Fibroblast of skin of left quadriceps (primary cell): ENCODE results near the gene MCF2L.
"Not testable (repeated sequence)": the region's sequence is repeated elsewhere in the genome, so short reads cannot be mapped to it uniquely, and the experiment has no call there.

Experiments
- DNase-seq, 2 experiments: peaks; one replicate each; pipeline ENCODE4 v3.0.0-alpha.2; 2013; ENCODE audit warnings: low read depth in 2 of 2

The MCF2L gene, protein sequence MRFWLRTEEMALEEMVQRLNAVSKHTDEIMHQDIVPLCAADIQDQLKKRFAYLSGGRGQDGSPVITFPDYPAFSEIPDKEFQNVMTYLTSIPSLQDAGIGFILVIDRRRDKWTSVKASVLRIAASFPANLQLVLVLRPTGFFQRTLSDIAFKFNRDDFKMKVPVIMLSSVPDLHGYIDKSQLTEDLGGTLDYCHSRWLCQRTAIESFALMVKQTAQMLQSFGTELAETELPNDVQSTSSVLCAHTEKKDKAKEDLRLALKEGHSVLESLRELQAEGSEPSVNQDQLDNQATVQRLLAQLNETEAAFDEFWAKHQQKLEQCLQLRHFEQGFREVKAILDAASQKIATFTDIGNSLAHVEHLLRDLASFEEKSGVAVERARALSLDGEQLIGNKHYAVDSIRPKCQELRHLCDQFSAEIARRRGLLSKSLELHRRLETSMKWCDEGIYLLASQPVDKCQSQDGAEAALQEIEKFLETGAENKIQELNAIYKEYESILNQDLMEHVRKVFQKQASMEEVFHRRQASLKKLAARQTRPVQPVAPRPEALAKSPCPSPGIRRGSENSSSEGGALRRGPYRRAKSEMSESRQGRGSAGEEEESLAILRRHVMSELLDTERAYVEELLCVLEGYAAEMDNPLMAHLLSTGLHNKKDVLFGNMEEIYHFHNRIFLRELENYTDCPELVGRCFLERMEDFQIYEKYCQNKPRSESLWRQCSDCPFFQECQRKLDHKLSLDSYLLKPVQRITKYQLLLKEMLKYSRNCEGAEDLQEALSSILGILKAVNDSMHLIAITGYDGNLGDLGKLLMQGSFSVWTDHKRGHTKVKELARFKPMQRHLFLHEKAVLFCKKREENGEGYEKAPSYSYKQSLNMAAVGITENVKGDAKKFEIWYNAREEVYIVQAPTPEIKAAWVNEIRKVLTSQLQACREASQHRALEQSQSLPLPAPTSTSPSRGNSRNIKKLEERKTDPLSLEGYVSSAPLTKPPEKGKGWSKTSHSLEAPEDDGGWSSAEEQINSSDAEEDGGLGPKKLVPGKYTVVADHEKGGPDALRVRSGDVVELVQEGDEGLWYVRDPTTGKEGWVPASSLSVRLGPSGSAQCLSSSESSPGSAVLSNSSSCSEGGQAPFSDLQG

DNA sequence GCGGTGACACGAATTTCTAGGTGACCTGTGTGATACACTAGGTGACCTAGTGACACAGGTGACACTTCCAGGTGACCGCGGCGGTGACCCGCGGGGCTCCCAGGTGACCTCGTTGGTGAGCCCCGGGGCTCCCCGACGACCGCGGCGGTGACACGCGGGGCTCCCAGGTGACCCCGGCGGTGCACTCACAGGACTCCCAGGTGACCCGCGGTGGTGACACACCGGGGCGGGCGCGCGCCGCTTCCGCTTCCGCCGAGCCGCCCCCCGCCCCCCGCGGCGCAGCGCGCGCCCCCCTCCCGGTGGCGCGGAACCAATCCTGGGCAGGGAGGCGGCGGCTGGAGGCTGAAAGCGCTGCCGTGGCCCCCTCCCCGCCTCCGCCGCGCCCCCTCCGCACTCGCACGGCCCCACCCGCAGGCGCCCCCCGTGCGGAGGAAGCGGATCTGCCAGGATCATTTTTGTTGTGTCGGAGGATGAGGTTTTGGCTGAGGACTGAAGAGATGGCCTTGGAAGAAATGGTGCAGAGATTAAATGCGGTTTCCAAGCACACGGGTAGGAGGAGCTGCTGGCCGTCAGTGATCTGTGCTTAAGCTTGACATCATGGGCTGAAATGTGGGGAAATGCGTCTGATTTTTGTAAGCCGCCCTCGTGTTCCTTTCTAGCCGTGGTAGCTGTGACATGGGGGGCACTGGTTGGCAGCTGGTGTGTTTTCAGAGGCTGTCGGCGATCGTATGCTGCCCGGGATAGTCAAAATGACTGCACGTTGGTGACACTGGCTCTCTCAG lies at the start of gene MCF2L:
Gene MCF2L (plus strand): TSS at position 305 of the 782 bp plus-strand sequence. CDS start 166 bp downstream, at position 471.
- no peak for DNase-seq

DNA sequence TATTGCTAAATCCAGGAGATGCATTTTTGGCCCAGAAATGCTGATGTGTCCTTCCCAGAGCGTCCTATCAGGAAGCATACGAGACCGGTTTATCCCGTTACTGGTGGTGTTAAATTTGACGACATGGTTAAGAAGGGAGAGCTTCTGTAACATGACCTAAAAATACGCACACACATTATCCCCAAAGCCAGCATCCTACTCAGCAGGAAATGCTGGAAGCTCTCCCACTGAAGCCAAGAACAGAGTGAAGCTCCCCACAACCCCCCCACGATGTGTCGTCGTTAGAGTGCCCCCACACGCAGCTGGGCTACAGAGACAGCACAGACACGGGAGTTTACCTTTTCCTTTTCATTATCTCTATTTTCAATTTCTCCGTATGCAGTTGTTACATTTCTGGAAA lies 45.1 kb upstream of the MCF2L start:
- no peak for DNase-seq

DNA sequence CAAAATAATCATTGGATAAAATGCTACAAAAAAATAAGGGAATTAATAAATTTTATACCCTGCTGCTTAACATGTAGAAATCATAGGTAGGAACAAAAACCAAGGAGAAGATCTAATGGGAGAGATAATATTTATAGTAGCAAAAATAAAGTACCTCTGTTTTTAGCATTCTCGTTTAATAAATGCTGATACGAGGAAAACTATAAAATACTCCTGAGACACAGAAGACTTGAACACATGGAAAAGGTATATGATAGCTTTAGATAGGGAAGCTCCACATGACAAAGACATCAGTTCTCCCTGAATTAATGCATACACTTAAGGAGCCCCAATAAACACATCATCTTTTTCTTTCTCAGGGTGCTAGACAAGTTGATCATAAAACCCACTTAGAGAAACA lies 44.6 kb upstream of the MCF2L start:
- DNase-seq: no peak

DNA sequence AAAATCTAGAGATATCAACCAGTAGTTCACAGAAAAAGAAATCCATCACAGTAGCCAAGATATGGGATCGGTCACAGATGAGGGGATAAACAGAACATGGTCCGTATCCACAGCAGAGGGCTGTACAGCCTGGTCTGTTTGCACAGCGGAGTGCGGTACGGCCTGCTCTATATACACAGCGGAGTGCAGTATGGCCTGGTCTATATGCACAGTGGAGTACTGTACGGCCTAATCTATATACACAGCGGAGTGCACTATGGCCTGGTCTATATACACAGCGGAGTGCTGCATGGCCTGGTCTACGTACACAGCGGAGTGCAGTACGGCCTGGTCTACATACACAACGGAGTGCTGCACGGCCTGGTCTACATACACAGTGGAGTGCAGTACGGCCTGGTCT lies 43.0 kb upstream of the MCF2L start:
- no peak for DNase-seq

DNA sequence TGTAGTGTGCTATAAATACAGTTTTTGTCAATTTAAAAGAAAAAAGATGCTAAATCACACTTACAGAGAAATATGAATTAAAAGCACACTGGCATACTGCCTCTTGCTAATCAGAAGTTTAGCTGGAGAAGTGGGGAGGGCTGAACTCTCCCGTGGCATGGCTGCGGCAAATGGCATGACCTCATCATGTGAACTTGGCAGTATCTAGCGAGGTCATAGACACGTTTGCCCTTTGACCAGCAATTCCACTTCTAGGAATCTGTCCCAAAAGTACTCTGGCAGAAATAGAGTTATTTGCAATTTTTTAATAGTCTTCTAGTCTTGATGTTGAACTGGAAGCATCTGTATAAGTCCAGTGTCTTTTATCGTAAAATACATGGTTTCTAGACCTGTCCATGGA lies 42.0 kb upstream of the MCF2L start:
- no peak for DNase-seq

DNA sequence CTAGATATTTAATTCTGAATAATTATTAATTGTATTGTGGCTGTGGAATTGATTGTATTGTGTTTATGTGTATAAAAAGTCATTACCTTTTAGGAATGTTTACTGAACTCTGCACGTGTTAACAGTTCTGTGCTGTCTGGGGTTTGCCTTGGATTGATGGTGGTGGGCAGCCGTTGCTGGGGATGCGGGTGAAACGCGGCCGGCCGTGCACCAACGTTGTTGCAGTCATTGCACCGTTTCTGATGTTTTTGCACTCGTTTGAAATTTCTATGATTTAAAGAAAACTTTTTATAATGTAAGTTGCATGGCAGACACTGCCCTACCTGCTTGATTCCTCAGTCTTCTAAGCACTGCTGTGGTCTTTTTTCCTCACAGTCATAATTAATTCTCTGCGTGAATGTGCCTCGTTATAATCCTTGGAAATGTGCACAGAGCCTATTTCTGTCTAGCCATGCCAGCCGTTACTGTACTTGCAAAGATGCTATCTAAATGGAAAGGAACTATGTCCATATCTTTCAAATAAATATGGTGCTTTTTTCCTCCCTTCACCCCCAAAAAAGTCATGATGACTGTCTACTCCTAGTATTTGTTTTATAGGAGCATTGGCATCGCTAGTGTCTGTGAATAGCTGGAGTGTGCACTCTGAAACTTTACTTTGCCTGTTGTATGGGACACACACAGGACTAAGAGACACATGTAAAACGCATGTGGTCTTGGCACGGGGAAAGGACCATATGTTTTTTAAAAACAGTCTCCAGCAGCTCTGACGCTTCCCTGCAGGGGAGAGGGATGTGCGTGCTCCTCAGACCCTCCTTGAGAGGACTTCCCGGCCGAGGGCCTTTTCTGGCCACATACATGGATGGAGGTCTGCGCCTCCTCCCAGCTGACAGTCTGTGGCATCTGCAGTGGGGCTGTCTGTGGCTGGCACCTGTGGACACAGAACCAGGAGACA lies 40.7 kb upstream of the MCF2L start:
- DNase-seq: no peak

DNA sequence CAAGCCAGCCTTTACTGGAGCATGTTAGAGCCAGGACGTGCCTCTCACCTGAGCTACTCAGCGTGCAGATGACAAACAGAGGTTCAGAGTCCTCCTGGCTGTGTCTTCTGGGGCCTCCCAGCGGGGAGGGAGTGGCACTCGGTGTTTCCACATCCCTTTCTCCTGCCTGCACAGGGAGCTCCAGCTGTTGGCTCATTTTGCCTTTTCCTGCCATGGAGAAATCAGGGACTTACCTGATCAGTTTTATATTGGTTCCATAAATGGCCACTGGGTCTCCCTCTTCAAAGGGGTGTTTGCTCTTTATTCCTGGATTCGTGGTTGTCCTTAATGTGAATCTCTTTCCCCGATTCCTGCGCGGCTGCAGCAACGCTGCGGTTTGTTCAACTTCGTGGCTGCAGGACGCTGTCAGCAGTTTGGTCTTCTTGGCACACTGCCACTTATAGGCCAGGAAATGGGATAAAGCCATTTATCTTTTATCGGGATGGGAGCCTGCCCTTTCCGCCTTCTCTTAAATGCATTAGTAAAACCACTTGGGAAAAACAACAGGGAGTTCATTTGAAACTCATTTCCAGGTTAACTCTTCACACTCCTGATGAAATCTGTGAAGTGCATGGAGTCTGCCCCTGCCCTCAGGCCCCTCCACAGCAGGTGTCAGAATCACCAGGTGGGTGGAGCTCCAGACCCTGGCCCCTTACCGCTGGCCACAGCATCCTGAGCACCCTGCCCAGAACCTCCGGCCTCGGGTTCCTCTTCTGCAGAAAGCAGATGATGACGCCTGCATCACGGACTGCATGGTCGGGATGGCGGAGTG lies 39.8 kb upstream of the MCF2L start:
- DNase-seq: peak; percentile 14 to 17

DNA sequence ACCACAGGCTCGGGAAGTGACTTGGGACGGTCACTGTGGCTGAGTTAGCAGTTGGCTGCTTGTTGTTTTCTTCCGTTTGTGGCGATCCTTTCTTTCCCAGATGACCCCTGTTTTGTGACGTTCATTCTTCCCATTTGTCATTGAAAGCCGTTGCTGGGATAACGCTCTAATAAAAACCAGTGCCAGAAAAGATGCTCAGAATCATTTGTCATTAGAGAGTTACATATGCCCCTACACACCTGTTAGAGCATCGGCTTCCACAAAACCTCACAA lies 39.3 kb upstream of the MCF2L start:
- no peak for DNase-seq

DNA sequence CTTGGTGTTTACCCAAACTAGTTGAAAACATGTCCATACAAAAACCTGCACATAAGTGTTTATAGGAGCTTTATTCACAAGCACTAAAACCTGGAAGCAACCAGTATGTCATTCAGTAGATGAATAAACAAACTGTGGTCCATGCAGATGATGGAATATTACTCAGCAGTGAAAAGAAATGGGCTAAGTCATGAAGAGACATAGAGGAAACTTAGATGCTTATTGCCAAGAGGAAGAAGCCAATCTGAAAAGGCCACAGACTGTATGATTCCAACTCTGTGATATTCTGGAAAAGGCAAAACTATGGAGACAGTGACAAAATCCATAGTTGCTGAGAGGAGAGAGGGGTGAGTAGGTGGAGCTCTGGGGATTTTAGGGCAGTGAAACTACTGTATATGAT lies 38.8 kb upstream of the MCF2L start:
- no peak for DNase-seq

DNA sequence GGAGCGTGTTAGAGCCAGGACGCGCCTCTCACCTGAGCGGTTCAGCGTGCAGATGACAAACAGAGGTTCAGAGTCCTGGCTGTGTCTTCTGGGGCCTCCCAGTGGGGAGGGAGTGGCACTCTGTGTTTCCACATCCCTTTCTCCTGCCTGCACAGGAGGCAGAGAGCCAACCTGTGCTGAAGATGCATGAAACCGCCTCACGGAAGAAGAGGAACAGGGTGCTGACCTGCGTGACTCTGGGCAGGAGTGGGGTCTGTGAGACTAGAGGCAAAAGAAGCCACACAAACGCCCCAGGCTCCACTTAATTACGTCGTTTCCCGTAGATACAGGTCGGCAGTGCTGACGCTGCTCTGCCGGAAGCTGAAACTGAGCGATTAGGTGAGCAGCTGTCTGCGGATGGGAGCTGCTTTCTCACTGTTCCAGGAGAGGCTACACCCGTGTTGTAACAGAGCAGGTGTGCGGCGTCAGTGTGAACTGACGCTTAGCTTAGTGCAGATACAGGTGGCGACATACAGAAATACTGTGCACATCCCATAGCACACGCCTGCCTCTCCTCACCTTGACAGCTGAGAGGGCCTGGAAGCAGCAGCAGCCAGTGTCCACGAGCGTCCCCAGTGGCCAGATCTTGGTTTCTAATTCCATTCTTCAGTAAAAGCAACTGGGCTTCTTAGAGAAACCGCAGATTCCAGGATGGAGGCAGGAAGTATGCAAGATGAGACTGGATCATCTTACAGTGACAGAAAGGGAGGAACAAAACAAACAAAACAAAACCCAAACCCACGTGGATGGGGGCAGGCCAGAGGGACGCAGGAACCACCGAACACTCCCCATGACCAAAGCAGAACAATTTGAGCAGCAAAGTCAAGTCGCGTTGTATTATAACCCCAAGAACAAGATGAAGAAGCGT lies 37.7 kb upstream of the MCF2L start:
- peak; percentile 37 to 44 for DNase-seq

DNA sequence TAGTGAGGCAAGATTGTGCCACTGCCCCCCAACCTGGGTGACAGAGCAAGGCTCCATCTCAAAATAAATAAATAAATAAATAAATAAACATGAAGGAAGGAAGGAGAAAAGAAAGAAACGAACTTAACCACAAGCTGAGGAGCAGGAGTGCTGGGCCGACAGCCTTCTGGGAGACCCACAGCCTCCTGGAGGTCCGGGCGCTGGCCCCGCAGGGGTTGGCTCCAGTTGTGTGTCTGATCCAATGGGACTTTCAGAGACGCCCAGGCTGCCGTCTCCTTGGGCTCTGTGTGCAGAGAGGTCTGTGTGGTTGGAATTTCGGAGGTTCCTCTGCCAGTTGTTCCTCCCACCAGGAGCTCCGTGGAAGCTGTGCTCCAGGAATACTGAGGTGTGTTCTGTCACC lies 36.0 kb upstream of the MCF2L start:
- no peak for DNase-seq

DNA sequence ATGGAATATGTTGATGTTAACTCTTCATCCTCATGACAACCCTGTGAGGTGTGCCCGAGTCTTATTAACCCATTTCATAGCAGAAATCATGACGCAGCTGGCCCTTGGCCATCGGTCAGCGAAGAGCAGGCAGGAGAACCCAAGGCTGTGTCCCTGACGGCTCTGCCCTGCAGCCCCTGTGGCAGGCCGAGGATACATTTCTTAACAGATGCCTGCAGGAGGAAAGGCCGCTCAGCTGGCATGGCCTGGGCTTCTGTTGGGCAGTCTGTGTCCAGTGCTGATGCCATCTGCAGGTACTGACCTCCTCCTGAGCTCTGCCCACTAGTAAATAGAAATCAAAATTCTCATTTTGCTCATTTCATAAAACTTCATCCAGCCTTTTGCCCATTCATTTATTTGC lies 35.4 kb upstream of the MCF2L start:
- no peak for DNase-seq

DNA sequence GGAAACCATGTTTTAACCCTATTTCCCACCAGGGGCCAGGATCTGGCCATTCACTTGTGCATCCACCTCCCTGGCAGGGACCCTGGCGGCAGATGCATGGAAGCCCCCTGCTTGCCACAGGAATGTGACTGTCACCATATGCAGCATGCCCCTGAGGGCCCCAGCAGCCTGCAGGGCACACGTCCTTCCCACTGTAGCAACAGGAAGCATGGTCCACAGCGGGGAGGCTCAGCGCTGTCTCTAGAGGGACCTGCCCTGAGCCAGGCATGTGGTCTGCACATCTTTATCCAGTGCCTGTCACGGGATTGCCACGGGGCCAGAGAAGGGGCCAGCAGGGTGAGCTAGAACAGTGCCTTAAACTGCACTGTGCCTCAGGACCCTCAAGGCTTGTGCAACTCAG lies 34.9 kb upstream of the MCF2L start:
- DNase-seq: no peak

DNA sequence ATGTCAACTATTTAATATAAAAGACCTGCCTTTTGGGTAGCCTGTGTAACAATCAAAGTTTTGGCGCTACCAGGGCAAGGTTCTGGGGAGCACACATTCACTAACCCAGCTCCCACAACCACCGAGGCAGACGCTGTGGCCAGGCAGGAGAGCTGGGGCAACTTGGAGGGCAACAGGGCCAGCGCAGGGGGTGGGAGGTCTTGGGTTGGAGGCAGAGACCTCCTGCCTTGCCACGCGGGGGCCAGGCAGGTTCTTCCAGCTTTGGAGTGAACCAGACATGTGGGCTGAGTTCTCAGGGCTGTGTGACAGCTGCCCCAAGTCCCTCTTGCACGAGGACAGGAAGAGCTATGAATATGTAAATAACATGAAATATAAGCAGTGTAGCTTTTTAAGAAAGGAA lies 30.3 kb upstream of the MCF2L start:
- DNase-seq: no peak

DNA sequence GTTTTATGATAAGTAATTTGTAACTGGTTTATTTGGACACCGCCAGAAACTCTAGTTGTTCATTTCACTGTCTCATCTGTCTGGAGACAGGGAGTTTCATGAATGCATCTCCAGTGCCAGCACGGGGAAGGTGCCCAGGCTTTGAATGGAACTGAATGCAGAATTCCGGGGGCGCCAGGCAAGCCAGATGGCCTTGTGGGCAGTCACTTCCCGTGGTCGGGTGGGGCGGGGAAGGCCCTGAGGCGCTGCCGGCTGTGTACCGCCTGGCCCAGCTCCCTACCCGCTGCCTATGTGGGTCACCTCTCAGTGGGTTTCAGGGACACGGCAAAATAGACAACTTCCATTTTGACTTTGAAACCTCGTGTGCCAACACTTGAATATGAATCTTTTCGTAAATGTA lies 28.8 kb upstream of the MCF2L start:
- DNase-seq: no peak

DNA sequence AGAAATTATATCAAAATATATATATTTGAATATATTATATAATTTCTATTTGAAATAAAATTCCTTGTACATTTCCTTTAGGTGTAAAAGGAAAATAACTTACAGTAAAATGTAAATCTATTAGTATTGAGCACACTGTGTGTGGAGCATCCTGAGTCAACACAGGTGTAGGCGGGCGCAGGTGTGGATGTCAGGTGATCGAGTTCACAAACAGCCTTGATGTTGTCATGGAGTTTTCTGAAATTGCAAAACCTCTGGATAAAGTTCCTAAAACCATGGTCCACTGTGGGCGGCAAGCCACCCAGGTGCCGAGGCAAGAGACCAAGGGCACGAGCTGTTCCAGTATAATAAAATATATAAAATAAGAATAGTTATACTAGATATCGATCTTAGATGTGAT lies 27.7 kb upstream of the MCF2L start:
- no peak for DNase-seq

DNA sequence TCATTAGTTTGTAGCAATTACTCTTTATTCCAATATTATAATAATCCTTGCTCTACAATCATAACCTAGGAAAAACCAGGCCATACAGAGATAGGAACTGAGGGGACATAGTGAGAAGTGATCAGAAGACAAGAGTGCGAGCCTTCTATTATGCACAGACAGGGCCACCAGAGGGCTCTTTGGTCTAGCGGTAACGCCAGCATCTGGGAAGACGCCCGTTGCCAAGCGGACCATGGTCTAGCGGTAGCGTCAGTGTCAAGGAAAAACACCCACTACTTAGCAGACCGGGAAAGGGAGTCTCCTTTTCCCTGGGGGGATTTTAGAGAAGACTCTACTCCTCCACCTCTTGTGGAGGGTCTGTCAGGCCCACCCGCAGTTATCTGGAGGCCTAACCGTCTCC lies 27.2 kb upstream of the MCF2L start:
- not testable (repeated sequence) for DNase-seq

DNA sequence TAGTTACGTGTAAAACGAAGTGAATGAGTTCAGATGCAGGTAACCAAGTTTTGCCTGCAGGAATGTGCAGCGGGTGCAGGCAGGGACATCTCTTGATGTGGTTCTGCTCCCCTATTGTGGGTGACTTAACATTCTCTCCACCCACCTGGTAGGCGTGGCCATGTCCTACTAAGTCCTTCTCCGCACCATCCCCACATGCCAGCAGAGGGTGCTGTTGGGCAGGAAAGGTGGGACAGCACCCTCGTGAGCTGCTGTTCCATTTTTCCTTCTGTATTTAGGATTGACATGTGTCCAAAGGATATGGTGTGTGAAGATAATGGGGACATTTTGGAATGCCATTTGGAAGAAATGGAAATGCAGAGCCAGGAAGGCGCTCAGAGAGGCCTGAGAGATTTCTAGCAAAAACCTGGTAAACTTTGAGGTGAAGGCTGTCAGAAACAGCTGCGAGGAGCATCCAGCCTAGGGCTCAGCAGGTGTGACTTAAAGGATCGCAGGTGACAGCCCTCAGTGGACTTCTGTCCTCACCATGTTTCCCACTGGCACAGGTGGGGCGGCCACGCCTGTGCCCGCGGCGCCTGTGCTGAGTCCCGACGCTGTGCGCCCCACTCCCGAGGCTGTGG lies 26.2 kb upstream of the MCF2L start:
- peak; percentile 80 to 81 for DNase-seq
